Measurements from ENCODE around the gene MZB1. TPM values are rescaled to one million over a fixed set of nuclear protein-coding genes. Genes with fewer than 3 reads are reported as not detected.

MZB1 gene
- polyA plus RNA-seq, 1 donor from 2014 or later = 193 TPM

DNA sequence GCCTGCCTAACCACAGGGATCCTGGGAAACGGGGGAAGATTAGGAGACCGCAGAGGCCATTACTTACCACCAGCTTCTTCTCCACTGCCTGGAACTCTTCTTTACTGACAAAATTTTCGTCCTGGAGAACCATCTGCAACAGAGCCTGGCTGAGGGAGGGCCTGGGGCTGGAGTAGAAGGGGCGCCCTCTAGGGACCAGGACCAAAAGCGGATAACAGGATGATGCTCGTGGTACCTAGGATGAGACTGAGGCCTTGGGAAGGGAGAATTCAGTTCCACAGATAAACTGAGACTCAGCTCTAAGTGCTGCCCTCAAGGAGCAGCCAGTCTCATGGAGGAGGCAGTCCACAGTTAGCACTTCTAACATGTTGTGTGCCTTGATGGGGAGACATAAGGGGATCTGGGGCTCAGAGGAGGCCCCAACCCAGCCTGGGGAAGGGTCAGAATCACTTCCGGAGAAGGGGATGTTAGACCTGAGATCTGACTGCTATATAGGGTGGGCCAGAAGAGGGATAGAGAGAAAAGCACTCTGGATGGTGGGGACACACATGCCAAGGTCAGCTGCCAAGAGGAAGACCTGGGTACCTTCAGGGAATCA, 12.9 kb upstream of the MZB1 start:
- no peaks in the 10 kb centered on the region for H3K27me3 Mint-ChIP-seq
- peak overlapping the region; percentile 93 to 98 (median 98) for H3K27ac Mint-ChIP-seq
- H3K4me1 Mint-ChIP-seq = peaks cover 25 to 32% (median 30%) of the 10 kb centered on the region in 3 donors
- peaks cover 1% of the 10 kb centered on the region for H3K36me3 Mint-ChIP-seq
- H3K9me3 Mint-ChIP-seq = no peaks in the 10 kb centered on the region
- H3K4me3 Mint-ChIP-seq = peak overlapping the region; percentile 76 to 98 (median 92)

DNA sequence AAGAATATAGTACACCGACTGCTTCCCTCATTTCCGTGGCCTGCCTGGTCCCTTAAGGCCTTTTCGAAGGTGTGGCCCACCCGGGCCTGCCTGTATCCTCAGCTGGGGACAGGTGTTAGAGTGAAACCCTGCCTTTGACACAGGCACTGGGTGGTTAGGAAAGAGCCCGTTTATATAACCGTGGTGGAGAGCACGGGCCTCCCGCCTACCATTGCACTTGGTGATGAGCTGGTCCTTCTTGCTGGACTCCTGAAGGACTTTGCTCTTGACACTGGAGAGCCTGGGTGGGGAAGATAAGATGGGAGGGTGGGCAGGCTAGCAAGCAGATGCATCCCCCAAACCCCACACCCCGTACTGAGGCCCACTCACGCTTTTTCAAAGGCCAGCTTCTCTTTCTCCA, 11.8 kb upstream of the MZB1 start:
- Mint-ChIP-seq H3K27ac (peak overlapping the region in 2 of 3 donors; percentile 31 to 35), H3K4me1 (peaks cover 21 to 25% (median 22%) of the 10 kb centered on the region in 3 donors), H3K27me3 (no peaks in the 10 kb centered on the region), H3K9me3 (no peaks in the 10 kb centered on the region), H3K36me3 (peaks cover 1% of the 10 kb centered on the region), H3K4me3 (peak overlapping the region in 1 of 4 donors; percentile 68)

DNA sequence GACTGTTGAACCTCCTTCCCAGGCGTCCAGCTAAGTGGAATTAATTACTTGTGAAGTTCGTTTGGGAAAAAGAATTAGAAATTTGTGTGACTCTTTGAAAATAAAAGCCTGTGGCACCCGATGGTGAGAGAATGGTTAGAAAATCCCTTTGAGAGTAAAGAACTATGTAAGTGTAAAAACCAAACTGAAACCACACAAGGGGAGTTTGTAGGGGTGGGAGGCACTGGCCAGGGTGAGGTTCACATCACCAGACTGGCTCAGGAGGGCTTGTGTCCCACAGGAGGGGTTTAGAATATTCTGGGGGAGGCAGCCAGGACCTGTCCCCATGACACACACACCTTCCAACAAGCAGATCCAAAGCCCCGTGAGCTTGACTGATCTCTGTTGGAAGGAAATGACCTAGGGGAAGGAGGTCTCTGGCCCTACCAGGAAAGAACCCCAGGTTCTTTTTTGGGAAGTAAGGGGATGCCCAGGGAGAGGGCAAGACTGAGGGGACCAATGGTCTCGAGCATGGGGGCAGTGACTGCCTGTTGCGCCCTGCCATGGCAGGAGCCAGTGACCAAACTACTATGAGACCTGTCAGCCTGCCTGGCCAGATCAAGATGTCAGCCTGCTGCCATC, 9.9 kb upstream of the MZB1 start:
- H3K9me3 Mint-ChIP-seq = no peaks in the 10 kb centered on the region
- peaks cover 2% of the 10 kb centered on the region for H3K36me3 Mint-ChIP-seq
- peaks cover 21 to 29% (median 23%) of the 10 kb centered on the region in 3 donors for H3K4me1 Mint-ChIP-seq
- H3K27me3 Mint-ChIP-seq = no peaks in the 10 kb centered on the region
- peak overlapping the region in 1 of 3 donors; percentile 63 for H3K27ac Mint-ChIP-seq
- peak overlapping the region in 1 of 4 donors; percentile 55 for H3K4me3 Mint-ChIP-seq

DNA sequence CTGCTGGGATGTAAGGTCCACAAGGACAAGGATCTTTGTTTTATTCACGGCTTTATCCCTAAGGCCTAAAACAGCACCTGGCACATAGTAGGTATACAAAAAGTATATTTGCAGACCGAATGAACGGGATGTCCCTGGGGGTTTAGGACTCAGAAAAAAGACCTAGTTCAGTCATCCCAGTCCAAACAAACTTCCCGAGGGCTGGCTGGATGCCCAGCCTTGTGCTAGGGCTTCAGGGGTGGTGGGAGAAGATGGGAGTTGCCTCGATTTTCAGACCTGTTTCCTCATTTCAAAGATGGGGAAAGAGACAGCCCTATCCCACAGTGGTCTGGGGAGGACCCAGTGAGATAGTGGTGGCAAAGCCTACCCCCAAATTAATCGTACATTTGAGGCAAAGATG, 8.2 kb upstream of the MZB1 start:
- no peaks in the 10 kb centered on the region for H3K9me3 Mint-ChIP-seq
- peak overlapping the region in 1 of 3 donors; percentile 63 for H3K27ac Mint-ChIP-seq
- no peaks in the 10 kb centered on the region for H3K27me3 Mint-ChIP-seq
- peak overlapping the region in 1 of 4 donors; percentile 57 for H3K4me3 Mint-ChIP-seq
- H3K4me1 Mint-ChIP-seq = peaks cover 8 to 17% (median 12%) of the 10 kb centered on the region in 3 donors
- peaks cover 2% of the 10 kb centered on the region for H3K36me3 Mint-ChIP-seq

DNA sequence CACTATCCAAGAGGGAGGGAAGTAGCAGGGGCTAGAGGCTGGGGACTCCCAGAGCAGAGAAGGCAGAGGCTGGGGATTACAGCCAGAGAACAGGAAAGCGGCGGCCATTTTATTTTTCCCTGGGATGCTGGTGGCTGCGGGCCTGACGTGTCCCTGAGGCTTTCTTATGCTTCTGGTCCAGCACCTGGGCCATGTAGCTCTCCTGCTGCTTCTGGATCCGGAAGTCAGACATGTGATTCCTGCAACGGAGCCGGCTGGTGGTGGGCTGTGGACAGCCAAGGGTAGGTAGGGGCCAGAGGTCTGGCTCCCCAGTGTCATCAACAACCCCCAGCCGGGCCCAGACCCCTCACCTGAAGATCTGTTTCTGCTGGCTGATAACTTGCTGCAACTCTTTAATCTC, 7.0 kb upstream of the MZB1 start:
- peak overlapping the region in 1 of 4 donors; percentile 89 for H3K4me3 Mint-ChIP-seq
- peak overlapping the region in 1 of 3 donors; percentile 61 for H3K27ac Mint-ChIP-seq
- H3K36me3 Mint-ChIP-seq = peaks cover 2% of the 10 kb centered on the region
- H3K27me3 Mint-ChIP-seq = no peaks in the 10 kb centered on the region
- peaks cover 7 to 18% (median 10%) of the 10 kb centered on the region in 3 donors for H3K4me1 Mint-ChIP-seq
- H3K9me3 Mint-ChIP-seq = no peaks in the 10 kb centered on the region

DNA sequence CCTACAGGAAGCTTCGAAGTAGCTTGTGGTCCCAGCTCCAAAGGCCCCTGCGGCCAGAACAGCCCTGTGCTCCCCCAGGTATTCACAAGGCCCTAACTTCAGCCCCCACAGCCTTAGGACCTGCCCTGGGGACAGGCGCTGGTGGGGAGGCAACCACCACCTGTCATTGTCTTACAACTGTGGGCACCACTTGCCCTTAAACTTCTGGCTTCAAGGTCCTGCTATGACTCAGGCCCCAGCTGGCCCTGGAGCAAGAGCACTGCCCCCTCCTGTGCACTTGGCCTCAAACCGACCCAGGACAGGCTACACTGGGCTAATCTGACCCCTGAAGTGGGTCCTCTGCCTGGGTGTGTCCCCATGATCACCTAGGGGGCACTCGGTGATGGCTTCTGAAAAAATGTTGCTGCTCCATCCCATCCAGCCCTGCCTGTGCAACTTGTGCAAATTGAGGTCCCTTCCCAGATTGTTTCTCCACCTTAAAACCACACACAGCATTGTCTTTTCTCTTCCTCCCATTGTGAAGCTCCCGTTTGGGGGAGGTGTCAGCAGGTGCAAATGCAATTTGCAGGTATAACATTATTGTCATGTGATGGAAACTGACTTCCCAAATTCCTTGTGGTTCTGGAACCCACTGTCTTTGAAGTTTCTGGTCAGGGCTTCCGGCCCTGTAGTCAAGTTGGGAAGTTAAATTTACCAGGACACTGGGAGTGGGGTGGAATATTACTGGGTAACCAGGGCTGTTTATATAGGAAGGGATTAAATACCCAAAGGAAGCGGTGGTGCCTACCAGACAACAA, 6.3 kb upstream of the MZB1 start:
- H3K9me3 Mint-ChIP-seq = no peaks in the 10 kb centered on the region
- H3K27me3 Mint-ChIP-seq = no peaks in the 10 kb centered on the region
- peaks cover 12 to 24% (median 14%) of the 10 kb centered on the region in 3 donors for H3K4me1 Mint-ChIP-seq
- H3K4me3 Mint-ChIP-seq = peak overlapping the region; percentile 54 to 89 (median 70)
- peak overlapping the region in 2 of 3 donors; percentile 73 to 82 for H3K27ac Mint-ChIP-seq
- H3K36me3 Mint-ChIP-seq = peaks cover 2% of the 10 kb centered on the region

DNA sequence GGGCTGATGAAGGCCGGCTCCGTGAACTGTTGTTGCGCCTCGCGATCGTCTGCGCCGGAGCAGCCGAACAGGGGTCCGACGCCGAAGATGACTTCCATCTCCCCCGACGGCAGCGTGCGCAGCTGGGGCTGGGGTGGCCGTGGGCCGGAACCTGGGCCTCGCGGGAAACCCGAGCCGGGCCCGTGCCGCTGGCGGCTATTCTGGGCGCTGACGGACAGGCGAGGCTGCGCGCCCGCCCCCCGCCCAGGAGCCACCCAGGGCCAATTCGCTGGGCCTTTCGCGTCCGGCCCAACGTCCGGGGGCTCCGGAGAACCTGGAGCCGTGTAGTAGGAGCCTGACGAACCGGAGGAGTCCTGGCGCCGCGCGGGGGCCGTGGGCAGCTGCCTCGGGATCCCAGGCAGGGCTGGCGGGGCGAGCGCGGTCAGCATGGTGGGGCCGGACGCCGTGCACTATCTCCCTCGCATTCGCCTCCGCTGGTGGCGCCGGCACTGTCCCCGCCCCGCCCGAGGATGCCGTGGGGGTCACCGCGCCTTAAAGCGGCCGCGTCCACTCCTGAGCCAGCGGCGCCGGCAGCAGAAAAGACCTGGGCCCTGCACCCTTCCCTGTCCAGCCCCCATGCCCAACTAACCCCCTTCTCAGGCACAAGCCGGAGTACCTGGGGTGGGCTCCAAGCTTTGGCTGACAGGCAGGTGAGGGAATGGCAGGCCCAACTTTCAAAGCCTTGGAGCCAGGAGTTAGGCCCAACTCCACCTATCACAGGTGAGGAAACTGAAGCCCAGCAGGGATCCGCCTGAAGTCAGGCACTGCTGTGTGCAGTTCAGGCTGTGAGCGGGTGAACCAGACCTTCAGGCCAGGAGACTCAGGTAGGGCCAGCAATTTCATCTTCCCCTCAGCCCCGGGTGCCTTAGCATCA, 5.2 kb upstream of the MZB1 start, which contains the start of gene PROB1:
TSS of gene PROB1 (minus strand) at position 451 of the 913 bp plus-strand sequence. CDS start at position 428, 23 bp downstream.
- H3K27ac Mint-ChIP-seq = peak within 1 kb of the TSS in 1 of 3 donors; percentile 96
- peaks cover 2% of the 10 kb centered on the region for H3K36me3 Mint-ChIP-seq
- no peaks in the 10 kb centered on the region for H3K27me3 Mint-ChIP-seq
- no peaks in the 10 kb centered on the region for H3K9me3 Mint-ChIP-seq
- H3K4me3 Mint-ChIP-seq = peak within 1 kb of the TSS; percentile 77 to 96 (median 90)
- H3K4me1 Mint-ChIP-seq = peaks cover 19 to 33% (median 22%) of the 10 kb centered on the region in 3 donors

DNA sequence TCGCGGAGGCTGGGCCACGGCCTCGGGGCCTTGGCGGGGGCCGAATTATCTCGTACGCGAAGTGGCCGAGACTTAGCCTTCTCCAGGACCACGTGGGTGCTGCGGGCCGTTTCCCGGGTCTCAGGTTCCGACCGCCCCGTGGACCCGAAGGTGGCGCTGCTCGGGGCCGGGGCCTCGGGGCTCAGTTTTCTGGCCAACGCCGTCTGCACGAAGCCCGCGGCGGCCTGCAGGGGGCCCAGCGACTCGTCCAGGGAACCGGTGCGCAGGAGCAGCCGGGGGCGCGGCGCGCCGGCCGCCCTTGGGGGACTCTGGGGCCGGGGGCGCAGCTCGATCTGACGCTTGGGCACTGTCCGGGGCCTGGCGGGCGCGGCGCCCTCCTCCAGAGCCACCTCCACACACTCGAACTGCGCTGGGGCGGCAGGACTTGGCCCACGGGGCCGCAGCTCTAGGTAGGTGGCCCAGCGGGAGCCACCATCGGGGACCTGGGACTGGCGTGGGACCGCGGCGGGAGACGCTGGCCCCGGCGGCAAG, 4.5 kb upstream of the MZB1 start:
- Mint-ChIP-seq H3K36me3 (peaks cover 2% of the 10 kb centered on the region), H3K4me3 (peak overlapping the region; percentile 77 to 96 (median 86)), H3K27me3 (no peaks in the 10 kb centered on the region), H3K9me3 (no peaks in the 10 kb centered on the region), H3K27ac (peak overlapping the region in 1 of 3 donors; percentile 96), H3K4me1 (peaks cover 23 to 36% (median 25%) of the 10 kb centered on the region in 3 donors)

DNA sequence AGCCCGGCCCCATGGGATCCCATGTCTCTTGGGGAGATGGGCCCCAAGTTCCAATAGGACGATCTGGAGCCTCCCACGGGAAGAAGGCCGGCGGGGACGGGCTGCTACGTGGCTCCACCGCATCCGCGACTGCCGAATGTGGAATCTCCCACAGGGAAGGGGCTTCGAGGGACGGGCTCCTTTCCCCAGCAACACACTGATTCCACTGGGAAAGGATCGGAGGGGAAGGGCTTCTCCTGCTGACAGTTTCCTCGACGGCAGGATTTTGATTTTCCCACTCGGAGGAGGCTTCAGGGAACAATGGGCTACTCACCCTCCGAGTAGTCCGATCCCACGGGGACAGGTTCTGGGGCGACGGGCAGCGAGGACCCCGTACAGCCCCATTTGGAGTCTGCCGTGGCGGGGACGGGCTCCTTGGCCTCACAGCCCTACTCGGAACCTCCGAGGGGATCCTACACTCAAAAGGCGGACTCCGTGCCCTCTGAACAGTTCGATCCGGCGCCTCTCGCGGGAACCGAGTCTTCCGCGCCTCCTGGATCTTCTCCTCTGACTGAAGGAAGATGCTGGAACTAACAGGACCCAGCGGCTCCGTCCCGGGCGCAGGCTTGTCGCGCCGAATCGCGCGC, 3.9 kb upstream of the MZB1 start:
- Mint-ChIP-seq H3K4me1 (peaks cover 24 to 36% (median 27%) of the 10 kb centered on the region in 3 donors), H3K4me3 (peak overlapping the region; percentile 82 to 96 (median 94)), H3K27me3 (no peaks in the 10 kb centered on the region), H3K36me3 (peaks cover 2% of the 10 kb centered on the region), H3K27ac (peak overlapping the region; percentile 53 to 96 (median 88)), H3K9me3 (no peaks in the 10 kb centered on the region)

DNA sequence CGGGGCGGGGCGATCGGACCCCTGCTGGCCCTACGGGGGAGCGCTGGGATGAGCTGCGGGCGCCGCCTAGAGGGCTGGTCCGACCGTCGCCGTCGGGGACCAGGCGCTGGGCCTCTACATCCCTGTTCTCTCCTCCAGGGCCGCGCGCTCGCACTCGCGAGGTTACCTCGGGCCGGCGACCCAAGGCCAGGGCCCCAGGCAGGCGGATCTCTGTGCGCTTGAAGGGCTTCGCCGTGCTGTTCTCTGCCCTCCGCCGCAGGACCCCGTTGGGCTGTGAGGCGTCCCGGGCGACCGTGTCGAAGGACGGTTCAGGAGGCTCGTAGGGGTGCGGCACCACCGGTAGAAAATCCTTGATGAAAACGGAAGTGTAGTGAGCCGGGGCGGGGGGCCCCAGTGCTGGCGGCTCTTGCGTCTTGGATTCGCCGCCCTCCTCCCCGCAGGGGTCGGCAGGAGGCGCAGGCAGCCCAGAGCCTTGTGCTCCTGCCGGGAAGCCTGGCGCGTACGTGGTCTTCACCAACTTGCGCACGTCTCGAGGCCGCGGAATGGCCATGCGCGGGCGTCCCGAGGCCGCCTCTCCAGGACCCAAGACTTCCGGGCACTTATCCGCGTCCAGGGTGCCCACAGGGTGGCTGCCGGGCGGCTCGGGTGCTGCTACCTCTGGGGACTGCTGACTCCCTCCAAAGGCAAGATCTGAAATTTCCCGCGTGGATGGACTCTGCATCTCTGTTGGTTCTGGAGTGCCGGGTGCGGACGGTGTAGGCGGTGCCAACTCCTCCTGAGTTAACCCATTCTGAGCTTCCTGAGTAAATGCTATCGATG, 3.2 kb upstream of the MZB1 start:
- H3K27me3 Mint-ChIP-seq = no peaks in the 10 kb centered on the region
- H3K4me3 Mint-ChIP-seq = peak overlapping the region; percentile 82 to 96 (median 94)
- no peaks in the 10 kb centered on the region for H3K9me3 Mint-ChIP-seq
- peak overlapping the region; percentile 53 to 96 (median 88) for H3K27ac Mint-ChIP-seq
- H3K4me1 Mint-ChIP-seq = peaks cover 30 to 40% (median 34%) of the 10 kb centered on the region in 3 donors
- H3K36me3 Mint-ChIP-seq = peaks cover 2% of the 10 kb centered on the region

DNA sequence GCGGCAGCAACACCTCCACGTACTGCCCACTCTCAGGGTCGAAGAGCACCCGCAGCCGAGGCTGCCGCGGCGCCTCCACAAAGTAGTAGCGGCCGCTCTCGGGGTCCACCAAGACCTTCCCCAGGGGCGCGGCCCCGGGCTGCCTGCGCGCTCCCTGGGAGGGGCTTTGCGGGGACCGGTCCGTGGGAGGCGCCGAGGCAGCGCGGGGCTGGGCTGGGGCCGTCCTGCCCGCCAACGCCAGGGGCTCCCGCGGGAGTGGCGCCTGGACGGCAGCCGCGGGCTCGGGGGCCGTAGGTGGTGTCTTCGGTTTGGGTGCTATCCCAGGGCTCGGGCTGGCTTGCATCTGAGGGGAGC, 2.6 kb upstream of the MZB1 start:
- H3K36me3 Mint-ChIP-seq = peaks cover 2% of the 10 kb centered on the region
- H3K27ac Mint-ChIP-seq = peak overlapping the region in 2 of 3 donors; percentile 88 to 96
- peak overlapping the region; percentile 82 to 96 (median 94) for H3K4me3 Mint-ChIP-seq
- H3K4me1 Mint-ChIP-seq = peaks cover 33 to 37% (median 37%) of the 10 kb centered on the region in 3 donors
- H3K9me3 Mint-ChIP-seq = no peaks in the 10 kb centered on the region
- H3K27me3 Mint-ChIP-seq = no peaks in the 10 kb centered on the region

DNA sequence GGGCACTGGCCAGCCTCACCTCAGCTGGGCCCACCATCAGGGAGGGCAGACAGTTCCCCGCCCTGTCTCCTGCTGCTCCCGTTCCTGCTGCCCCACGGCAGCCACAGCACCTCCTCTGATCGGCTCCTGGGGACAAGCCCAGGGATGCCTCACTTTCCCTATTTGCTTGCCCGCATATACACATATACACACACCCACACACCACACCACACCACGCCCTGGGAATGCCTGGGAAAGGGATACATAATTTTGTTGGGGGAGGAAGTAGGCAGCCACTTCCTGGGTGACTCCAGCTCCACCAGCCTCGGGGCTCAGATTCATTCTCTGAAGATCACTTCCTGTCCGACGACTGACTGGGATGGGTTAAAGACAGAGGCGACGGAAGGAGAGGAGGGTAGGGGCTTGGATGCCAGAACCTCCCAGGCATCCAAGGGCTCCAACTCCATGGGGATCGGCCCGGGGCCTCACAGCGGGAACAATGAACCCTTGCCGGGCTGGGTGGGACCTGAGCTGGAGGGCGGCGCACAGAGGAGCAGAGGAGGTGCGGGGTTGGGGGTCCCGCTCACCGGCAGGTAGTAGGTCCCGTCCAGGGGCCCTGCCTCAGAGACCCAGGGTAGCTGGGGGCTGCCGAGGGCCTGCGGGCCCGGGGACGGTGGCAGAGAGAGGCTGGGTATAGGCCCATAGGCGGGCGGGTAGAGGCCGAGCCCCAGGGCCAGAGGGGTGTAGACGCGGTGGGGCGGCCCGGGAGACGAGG, 2.0 kb upstream of the MZB1 start:
- H3K36me3 Mint-ChIP-seq = peaks cover 2% of the 10 kb centered on the region
- H3K4me3 Mint-ChIP-seq = peak overlapping the region; percentile 82 to 94 (median 88)
- H3K27ac Mint-ChIP-seq = peak overlapping the region; percentile 93 to 98 (median 97)
- no peaks in the 10 kb centered on the region for H3K9me3 Mint-ChIP-seq
- H3K4me1 Mint-ChIP-seq = peaks cover 33 to 37% (median 35%) of the 10 kb centered on the region in 3 donors
- no peaks in the 10 kb centered on the region for H3K27me3 Mint-ChIP-seq

Data from IgD-negative memory B cell (primary cell).